ENCODE results near the gene SEMA4G.

Gene SEMA4G

DNA sequence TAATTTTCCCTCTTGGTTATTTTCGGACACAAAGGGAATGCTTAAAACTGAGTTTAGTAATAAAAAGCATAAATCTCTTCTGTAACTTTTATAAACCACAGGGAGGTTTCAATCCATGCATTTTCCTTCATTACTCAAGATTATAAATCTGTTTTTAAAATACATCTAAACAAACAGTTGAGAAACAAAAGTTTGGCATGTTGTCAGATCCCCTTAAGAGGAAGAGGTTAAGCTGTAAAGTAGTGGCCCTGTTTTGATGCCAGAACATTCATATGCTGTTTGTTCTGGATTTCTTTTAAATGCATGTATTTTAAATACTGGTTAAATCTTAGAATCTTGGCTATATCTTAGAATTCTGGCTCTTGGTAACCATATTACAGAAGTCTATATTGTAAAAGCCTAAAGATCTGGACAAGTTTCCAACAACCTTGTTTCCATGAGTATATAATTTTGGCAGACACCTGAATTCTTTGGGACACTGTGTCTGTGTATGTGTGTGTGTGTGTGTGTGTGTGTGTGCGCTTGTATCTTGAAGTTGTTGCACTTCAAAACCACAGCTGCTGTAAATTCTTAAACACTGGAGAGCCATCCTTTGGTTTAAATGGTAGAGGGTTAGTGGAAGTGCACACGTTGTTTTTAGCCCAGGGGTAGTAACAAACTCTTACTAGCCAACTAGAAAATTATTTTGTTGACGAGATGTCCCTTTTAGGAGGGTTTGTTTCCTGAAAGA lies 6.8 kb upstream of the SEMA4G start:
- no peak overlapping the region for H3K27ac Mint-ChIP-seq (ENCODE audit: low read depth)
- H3K4me1 Mint-ChIP-seq, result peaks cover 6% of the 10 kb centered on the region
- peaks cover 38% of the 10 kb centered on the region for H3K36me3 Mint-ChIP-seq (ENCODE audit: insufficient read depth)
- no peaks in the 10 kb centered on the region for H3K9me3 Mint-ChIP-seq
- H3K4me3 Mint-ChIP-seq, result no peak overlapping the region
- DNase-seq (ENCODE audit: low spot score in 2 of 2) (no peak), ATAC-seq (replicated peaks; ENCODE audit: extremely low read depth, poor library complexity, severe bottlenecking) (no peak)
- H3K27me3 Mint-ChIP-seq, result no peaks in the 10 kb centered on the region

DNA sequence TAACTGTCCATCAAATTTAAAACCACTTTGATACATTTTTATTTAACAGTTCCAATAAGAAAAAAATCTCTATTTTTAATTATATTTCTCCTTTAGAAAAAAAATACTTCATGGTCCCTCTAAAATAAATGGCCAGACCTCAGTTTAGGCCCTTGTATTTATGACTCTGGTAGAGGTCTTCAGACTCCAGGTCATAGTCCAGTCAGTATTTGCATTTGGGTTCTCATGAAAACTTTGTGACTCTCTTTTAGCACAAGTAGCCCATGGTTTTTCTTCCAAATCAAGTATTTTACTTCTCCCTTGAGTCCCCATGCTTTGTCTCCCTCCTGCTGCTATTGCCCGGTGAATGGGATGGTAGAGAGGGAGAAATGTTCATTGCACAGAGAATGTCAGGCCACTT lies 5.5 kb upstream of the SEMA4G start:
- Mint-ChIP-seq H3K4me1 (peaks cover 11% of the 10 kb centered on the region), H3K9me3 (no peaks in the 10 kb centered on the region), H3K36me3 (ENCODE audit: insufficient read depth) (peaks cover 35% of the 10 kb centered on the region), H3K27me3 (no peaks in the 10 kb centered on the region), H3K27ac (ENCODE audit: low read depth) (no peak overlapping the region), H3K4me3 (no peak overlapping the region)
- DNase-seq (ENCODE audit: low spot score in 2 of 2) (no peak), ATAC-seq (replicated peaks; ENCODE audit: extremely low read depth, poor library complexity, severe bottlenecking) (no peak)

DNA sequence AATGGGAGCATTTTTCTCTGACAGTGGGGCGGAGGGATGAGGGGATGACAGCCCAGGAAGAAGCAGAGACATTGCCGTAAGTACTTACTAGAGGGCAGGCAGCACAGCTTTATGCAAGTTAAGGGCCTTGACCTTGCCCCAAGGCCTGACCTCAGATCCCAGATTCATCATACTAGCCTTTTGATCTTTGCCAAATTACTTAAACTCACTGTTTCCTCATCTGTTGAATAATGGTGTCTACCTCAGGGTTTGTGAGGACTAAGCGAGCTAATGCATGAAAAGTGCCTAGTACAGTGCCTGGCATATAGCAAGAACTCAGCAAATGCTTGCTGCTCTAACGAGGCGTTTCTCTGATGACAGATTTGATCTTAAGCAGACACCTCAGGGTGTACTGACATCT lies 3.5 kb upstream of the SEMA4G start:
- peaks cover 22% of the 10 kb centered on the region for H3K36me3 Mint-ChIP-seq (ENCODE audit: insufficient read depth)
- H3K27me3 Mint-ChIP-seq, result no peaks in the 10 kb centered on the region
- H3K9me3 Mint-ChIP-seq, result no peaks in the 10 kb centered on the region
- DNase-seq (ENCODE audit: low spot score in 2 of 2) (no peak), ATAC-seq (replicated peaks; ENCODE audit: extremely low read depth, poor library complexity, severe bottlenecking) (no peak)
- peaks cover 15% of the 10 kb centered on the region for H3K4me1 Mint-ChIP-seq
- H3K27ac Mint-ChIP-seq (ENCODE audit: low read depth), result no peak overlapping the region
- H3K4me3 Mint-ChIP-seq, result no peak overlapping the region

DNA sequence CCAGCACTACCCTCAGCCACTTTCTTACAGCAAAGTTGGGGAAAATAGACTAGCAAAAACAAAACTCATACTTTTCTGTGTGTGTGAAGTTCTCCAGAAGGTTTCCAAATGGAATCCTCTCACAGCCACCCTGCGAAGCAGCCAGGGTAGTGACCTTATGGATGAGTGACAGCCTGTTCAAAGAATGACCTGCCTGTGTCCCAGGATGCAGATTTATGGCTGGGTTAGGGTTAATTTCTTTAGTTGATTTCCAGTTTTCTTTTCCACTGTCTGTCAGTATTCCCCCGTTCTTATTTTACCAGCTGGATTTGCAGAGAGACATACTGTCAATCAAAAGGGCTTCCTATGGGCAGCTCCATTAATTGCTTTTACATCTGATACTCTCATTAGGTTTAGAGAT lies 2.4 kb upstream of the SEMA4G start:
- Mint-ChIP-seq H3K36me3 (ENCODE audit: insufficient read depth) (peaks cover 15% of the 10 kb centered on the region), H3K27ac (ENCODE audit: low read depth) (no peak overlapping the region), H3K4me1 (peaks cover 17% of the 10 kb centered on the region), H3K4me3 (no peak overlapping the region), H3K9me3 (no peaks in the 10 kb centered on the region), H3K27me3 (no peaks in the 10 kb centered on the region)
- no peak for ATAC-seq (replicated peaks; ENCODE audit: extremely low read depth, poor library complexity, severe bottlenecking)
- no peak for DNase-seq (ENCODE audit: low spot score in 2 of 2)

DNA sequence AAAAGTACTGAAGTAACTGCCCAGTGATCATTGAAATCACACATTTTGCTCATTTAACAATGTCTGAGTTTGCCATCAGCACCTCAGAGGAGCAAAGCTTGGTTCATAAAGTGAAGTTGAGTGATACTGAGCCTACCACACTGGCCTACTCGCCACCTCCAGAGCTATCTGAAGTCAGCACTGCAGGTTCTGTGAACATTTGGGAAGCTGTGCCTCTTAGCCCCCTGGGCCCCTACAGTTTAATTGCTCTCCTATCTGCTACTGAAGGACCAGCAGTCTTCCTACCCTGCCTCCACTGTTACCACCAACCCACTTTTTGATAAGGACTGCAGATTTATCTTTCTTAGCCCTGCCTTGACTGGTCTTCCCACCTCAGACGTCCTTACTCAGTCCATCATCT lies 2.0 kb upstream of the SEMA4G start:
- Mint-ChIP-seq H3K4me3 (no peak overlapping the region), H3K27me3 (no peaks in the 10 kb centered on the region), H3K4me1 (peaks cover 17% of the 10 kb centered on the region), H3K9me3 (no peaks in the 10 kb centered on the region), H3K27ac (ENCODE audit: low read depth) (no peak overlapping the region), H3K36me3 (ENCODE audit: insufficient read depth) (peaks cover 12% of the 10 kb centered on the region)
- no peak for DNase-seq (ENCODE audit: low spot score in 2 of 2)
- ATAC-seq (replicated peaks; ENCODE audit: extremely low read depth, poor library complexity, severe bottlenecking), result no peak

DNA sequence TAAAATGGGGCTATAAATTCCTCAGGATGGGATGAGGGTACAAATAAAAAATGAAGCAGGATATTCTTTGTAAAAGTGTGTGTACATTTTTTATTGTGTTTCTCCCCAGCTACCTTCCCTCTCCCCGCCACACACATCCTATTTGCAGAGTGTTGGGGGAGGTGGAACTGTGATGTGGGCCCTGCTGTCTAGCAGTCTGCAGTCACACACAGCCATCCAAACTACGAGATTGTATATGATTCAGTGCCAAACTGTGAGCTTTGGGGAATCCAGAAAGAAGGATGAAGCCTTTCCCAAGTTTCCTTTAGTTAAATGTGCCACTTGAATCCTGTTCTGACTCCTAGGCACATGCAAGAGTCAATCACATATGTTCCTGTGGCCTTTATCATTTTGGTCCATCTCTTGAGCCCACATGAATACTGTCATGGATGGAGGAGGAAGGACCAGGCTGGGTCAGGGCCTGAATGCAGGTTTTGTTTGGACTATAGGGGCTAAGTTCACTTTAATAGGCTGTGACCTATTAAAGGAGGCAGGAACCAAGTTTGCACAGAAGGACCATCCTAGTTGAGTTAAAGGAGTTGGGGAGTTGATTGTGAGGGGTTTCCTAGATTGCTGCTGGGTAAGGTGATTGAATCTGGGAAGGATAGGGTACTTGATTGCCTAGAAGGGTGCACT lies 1.1 kb upstream of the SEMA4G start:
- no peak overlapping the region for H3K27ac Mint-ChIP-seq (ENCODE audit: low read depth)
- H3K27me3 Mint-ChIP-seq, result no peaks in the 10 kb centered on the region
- ATAC-seq (replicated peaks; ENCODE audit: extremely low read depth, poor library complexity, severe bottlenecking) (no peak), DNase-seq (ENCODE audit: low spot score in 2 of 2) (no peak)
- peaks cover 17% of the 10 kb centered on the region for H3K4me1 Mint-ChIP-seq
- no peaks in the 10 kb centered on the region for H3K9me3 Mint-ChIP-seq
- H3K36me3 Mint-ChIP-seq (ENCODE audit: insufficient read depth), result peaks cover 4% of the 10 kb centered on the region
- H3K4me3 Mint-ChIP-seq, result peak overlapping the region; percentile 55

DNA sequence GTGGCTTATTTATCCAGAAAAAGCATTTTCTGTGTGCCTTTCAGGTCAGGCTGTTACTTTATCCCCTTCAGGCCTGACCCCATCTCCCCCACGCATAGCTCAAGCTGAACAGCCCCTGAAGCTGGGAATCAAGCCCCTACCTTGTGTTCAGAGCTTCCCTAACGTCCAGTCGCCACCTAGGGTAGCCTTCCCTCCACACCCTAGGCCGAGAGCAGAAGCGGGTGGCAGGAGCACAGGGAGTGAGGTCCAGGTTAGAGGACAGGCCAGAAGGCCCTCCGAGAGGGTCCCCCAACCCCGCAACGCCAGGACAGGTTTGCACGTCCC lies 479 bp upstream of the SEMA4G start:
- DNase-seq (ENCODE audit: low spot score in 2 of 2) (no peak), ATAC-seq (replicated peaks; ENCODE audit: extremely low read depth, poor library complexity, severe bottlenecking) (no peak)
- H3K4me1 Mint-ChIP-seq, result peaks cover 17% of the 10 kb centered on the region
- peak overlapping the region; percentile 55 for H3K4me3 Mint-ChIP-seq
- no peaks in the 10 kb centered on the region for H3K9me3 Mint-ChIP-seq
- H3K27me3 Mint-ChIP-seq, result no peaks in the 10 kb centered on the region
- H3K36me3 Mint-ChIP-seq (ENCODE audit: insufficient read depth), result peaks cover 4% of the 10 kb centered on the region
- H3K27ac Mint-ChIP-seq (ENCODE audit: low read depth), result no peak overlapping the region

GRCh38 chr10:100970076-100970913 lies 991 bp downstream of the SEMA4G start:
- Mint-ChIP-seq H3K4me3 (peak overlapping the region; percentile 55), H3K36me3 (ENCODE audit: insufficient read depth) (peaks cover 1% of the 10 kb centered on the region), H3K27ac (ENCODE audit: low read depth) (no peak overlapping the region), H3K4me1 (peaks cover 17% of the 10 kb centered on the region), H3K27me3 (no peaks in the 10 kb centered on the region), H3K9me3 (no peaks in the 10 kb centered on the region)
- ATAC-seq (replicated peaks; ENCODE audit: extremely low read depth, poor library complexity, severe bottlenecking) (peak; percentile 35), DNase-seq (ENCODE audit: low spot score in 2 of 2) (no peak)

- Mint-ChIP-seq H3K4me3 (peak overlapping the region; percentile 55), H3K27ac (ENCODE audit: low read depth) (no peak overlapping the region), H3K9me3 (no peaks in the 10 kb centered on the region), H3K27me3 (no peaks in the 10 kb centered on the region), H3K36me3 (ENCODE audit: insufficient read depth) (no peaks in the 10 kb centered on the region), H3K4me1 (peaks cover 17% of the 10 kb centered on the region)
- ATAC-seq (replicated peaks; ENCODE audit: extremely low read depth, poor library complexity, severe bottlenecking) (no peak), DNase-seq (ENCODE audit: low spot score in 2 of 2) (no peak)
Measured at GRCh38 chr10:100970914-100971811, 1.9 kb downstream of the SEMA4G start.

DNA sequence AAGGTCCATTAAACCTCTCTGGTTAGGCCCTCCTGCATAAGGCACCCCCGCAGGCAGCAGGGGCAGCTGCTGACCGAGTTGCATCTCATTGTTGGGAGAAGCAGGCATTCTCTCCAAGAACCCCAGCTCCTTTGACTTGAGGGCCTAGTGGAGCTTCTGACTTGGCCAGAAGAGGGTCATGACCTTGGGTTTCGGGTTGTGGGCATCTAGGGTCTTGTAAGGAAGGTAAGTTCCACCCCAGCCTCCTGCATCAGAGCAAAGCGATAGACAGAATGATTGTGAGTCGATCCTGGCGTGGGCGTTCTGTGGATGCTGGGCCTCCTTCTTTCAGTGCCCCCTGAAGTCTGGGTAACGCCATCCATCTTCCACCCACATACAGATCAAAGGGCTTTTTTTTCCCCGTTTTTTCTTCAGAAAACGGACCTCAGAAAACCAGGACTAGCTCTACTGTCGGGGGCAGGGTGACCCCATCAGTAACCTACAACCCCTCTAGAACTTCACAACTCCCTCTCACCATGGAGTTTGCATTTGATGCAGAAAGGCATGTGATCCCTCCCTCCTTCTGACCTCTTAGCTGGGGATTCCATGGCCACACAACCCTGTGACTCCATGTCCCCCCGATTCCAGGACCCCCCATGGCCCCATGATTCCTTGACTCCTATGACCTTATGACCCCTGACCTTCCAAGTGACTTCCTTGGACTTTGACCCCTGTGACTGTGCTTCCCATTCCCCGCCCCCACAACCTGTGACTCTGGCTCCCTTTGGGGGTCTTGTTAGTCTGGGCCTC lies 3.0 kb downstream of the SEMA4G start:
- H3K4me1 Mint-ChIP-seq, result peaks cover 17% of the 10 kb centered on the region
- no peaks in the 10 kb centered on the region for H3K9me3 Mint-ChIP-seq
- H3K27me3 Mint-ChIP-seq, result no peaks in the 10 kb centered on the region
- no peak overlapping the region for H3K4me3 Mint-ChIP-seq
- DNase-seq (ENCODE audit: low spot score in 2 of 2) (no peak), ATAC-seq (replicated peaks; ENCODE audit: extremely low read depth, poor library complexity, severe bottlenecking) (no peak)
- H3K27ac Mint-ChIP-seq (ENCODE audit: low read depth), result no peak overlapping the region
- H3K36me3 Mint-ChIP-seq (ENCODE audit: insufficient read depth), result no peaks in the 10 kb centered on the region

GRCh38 chr10:100972904-100973535 lies 3.7 kb downstream of the SEMA4G start:
- Mint-ChIP-seq H3K4me3 (no peak overlapping the region), H3K4me1 (peaks cover 17% of the 10 kb centered on the region), H3K27ac (ENCODE audit: low read depth) (no peak overlapping the region), H3K9me3 (no peaks in the 10 kb centered on the region), H3K36me3 (ENCODE audit: insufficient read depth) (no peaks in the 10 kb centered on the region), H3K27me3 (no peaks in the 10 kb centered on the region)
- ATAC-seq (replicated peaks; ENCODE audit: extremely low read depth, poor library complexity, severe bottlenecking) (no peak), DNase-seq (ENCODE audit: low spot score in 2 of 2) (no peak)

Data from central memory CD8-positive, alpha-beta T cell (primary cell).